SH-SY5Y (cell line): ENCODE data around the gene NAPG.

Experiments used
- GATA2 ChIP-seq: IDR thresholded peaks from 2 replicates; pipeline ENCODE4 v1.6.1; 2011; ENCODE audit warnings: mild to moderate bottlenecking, low read depth, low read length
- GATA3 ChIP-seq: IDR thresholded peaks from 2 replicates; pipeline ENCODE4 v1.6.1; 2011; ENCODE audit warnings: low read depth, mild to moderate bottlenecking, low read length, moderate library complexity

- TF ChIP-seq GATA2 (no peak), GATA3 (no peak)
Observed at GRCh38 chr18:10566390-10566789, 40.6 kb downstream of the NAPG start.
